GM21737 (cell line): ENCODE results near the gene BRS3.
"Not testable (repeated sequence)": the region's sequence is repeated elsewhere in the genome, so short reads cannot be mapped to it uniquely, and the experiment has no call there.

ENCODE experiments used
- ATAC-seq: cut with Tn5 transposase; IDR thresholded peaks from one replicate; pipeline ENCODE4 v1.9.1; 2021; ENCODE audit warnings: mild to moderate bottlenecking, moderate library complexity; ENCODE audit not compliant: unreplicated experiment

The BRS3 gene

DNA sequence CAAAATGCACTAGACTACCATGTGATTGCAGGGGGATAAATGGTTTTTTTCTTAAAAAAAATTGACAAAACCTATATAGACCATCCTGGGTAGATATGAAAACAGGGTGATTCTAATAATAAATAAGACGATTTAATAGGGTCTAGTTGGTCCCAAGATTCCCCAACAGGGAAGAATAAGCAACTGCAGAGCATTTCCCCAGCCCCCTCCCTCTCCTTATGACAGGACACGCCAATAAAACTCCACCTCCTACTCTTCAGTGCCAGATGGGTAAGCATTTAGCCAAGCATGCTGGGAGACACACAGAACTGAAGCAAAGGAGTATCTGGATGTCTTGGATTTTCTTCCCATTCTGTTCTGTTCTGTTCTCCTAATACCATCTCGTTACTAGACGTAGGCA, at the start of gene BRS3:
BRS3 (plus strand) TSS at position 301 of the 400 bp plus-strand sequence. CDS start 168 bp downstream, outside the sequence.
- ATAC-seq = no peak

DNA sequence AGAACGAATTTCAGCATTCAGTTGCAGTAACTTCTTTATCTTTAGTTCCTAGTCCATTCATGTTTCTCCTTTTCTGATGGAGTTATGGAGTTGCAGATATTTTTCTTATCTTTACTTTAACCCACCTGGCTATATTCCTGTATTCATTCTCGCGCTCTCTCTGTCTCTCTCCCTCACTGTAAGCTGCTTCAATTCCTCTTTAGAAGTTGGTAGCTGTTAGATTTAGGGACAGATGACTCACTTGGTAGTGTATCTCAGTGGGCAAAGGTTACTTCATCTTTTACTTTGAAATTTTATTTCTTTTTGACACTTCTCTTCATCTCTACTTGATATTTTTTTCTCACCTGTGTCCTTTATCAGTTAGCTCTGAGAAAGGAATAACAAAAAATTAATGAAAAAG, 49.6 kb upstream of the BRS3 start:
- no peak for ATAC-seq

DNA sequence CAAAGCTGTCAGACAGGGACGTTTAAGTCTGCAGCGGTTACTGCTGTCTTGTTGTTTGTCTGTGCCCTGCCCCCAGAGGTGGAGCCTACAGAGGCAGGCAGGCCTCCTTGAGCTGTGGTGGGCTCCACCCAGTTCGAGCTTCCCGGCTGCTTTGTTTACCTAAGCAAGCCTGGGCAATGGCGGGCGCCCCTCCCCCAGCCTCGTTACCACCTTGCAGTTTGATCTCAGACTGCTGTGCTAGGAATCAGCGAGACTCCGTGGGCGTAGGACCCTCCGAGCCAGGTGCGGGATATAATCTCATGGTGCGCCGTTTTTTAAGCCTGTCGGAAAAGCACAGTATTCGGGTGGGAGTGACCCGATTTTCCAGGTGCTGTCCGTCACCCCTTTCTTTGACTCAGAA, 42.1 kb upstream of the BRS3 start:
- not testable (repeated sequence) for ATAC-seq

DNA sequence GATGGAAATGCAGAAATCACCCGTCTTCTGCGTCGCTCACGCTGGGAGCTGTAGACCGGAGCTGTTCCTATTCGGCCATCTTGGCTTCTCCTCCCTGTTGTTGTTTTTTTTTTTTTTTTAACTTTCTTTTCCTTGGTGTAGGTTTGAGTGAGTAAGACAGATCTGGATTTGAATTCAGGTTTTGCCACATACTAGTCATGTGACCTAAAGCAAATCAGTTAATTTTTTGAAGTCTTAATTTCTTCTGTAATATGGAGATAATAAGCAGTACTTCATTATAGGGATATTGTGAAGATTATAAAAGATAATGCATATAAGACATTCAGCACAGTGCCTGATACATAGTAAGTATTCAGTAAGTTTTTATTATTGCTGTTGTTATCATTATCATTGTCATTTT, 41.5 kb upstream of the BRS3 start:
- no peak for ATAC-seq

DNA sequence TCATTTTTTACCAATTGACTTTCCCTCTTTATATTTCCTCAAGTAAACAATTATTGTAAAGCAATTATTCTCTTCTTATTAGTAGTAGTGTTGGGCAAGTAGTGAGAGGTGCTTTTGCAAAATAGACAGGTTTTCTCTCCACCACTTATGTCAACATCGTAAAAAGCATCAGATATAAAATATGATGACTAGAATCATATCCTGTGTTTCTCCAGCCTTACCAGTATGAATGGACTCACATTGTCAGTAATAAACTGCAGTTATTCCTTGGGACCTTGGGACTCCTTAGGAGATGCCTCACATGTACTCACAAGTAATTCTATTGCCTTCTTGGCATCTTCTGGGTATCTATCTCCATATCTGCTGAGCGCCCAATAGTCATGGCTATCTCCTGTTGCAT, 40.4 kb upstream of the BRS3 start:
- no peak for ATAC-seq

DNA sequence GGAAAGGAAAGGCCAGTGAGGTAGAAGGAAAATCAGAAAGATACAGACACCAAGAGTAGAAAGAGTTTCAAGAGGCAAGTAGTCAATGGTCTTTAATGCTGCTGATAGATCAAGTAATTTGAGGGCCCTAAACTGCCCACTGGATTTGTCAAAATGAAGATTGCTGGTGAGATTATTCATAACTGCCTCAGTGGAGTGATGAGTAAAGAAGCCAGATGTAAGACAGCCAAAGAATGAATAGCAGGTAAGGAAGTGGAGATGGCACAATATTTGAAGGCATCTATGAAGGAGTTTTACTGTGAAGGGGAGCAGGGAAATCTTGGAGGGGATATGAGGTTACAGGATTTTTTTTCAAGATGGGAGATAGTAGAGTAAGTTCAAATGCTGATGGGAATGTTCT, 39.8 kb upstream of the BRS3 start:
- no peak for ATAC-seq

DNA sequence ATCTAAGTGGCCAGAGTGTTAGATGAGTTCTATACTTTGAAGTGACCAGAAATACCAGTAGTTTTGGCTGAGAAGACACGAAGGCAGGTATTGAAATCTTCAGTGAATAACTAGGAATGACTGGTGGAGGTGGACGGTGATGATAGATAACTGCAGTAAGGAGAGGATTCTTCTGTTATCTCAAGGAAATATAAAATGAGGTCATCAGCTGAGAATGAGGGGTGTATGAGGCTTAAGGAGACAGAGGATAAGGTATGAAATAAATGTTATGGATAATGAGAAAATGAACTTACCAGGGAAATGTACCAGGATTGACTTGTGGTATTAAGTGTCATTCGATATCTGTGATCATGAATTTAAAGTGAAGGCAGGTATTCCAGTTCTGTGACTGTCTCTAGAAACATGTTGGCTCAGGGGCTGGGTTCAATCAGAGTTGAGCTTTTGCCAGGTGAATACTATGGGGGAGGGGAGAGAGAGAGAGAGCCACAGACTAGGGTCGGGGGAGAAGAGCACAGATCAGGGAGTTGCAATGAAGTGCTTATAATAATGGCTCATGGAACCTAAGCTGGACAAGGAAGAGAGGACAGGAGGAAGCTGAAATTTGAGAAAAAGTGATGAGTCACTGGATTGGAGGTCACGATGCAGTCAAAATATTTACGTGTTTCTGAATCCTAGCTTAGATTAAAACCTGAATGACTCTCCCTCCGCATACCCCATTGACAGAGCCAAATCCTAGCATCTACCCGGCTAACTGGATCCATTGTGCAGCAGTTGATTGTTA, 37.5 kb upstream of the BRS3 start:
- no peak for ATAC-seq

DNA sequence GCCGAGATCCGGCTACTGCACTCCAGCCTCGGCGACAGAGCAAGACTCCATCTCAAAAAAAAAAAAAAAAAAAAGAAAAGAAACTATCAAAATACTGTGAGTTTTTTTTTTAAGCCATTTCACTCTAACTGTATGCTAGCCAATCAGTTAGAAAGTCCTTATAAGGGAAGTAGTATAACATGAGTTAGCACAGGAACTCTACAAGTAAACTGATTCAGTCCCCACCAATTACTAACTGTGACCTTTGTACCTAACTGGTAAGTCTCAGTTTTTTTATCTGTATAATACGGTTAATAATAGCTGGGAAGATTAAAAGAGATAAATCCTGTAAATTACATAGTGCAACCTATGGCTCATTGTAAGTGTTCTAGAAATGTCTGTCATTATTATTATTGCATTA, 35.1 kb upstream of the BRS3 start:
- ATAC-seq = no peak

DNA sequence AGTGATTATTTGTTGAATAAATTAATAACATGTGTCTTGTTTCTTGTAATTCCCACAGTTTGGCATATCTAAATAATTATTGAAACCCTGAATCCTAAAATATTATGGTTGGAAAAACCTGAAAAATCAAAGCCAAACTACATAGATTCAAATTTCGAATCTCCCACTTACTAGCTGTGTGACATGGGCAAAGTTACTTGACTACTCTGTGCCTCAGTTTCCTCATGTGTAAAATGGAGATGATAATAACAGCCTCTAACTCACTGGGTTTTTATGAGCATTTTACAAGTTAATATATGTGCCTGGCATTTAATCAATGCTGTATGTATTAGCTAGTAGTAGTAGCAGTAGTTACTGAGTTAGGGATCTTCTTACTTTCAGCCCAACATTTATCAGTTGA, 34.6 kb upstream of the BRS3 start:
- no peak for ATAC-seq

DNA sequence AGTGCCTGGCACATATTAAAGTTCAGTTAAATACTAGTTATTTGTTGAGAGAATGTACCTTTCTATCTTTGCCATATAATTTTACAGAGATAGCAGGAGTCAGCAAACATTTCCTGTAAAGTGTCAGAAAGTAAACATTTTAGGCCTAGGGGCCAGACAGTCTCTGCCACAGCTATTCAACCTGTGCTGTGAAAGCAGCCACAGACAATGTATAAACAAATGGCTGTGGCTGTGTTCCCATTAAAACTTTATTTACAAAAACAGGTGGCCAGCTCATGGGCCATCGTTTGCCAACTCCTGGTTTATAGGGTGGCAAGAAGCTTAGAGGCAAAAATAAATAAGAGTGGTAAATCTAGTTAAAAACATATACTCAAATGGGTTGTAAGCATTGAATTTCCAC, 34.0 kb upstream of the BRS3 start:
- no peak for ATAC-seq

DNA sequence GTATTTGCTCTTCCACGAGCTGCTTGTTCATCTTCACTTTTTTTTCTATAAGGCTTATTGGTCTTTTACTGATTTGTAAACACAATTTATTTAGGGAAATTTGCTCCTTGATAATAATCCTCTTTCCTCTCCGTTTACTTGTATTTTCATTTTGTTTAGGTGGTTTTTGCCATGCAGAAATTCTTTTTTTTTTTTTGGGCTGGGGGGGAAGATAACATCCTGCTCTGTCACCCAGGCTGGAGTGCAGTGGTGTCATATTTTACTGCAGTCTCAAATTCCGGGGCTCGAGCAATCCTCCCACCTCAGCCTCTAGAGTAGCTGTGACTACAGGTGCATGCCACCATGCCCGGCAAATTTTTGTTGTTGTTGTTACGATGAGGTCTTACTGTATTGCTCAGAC, 31.6 kb upstream of the BRS3 start:
- no peak for ATAC-seq

DNA sequence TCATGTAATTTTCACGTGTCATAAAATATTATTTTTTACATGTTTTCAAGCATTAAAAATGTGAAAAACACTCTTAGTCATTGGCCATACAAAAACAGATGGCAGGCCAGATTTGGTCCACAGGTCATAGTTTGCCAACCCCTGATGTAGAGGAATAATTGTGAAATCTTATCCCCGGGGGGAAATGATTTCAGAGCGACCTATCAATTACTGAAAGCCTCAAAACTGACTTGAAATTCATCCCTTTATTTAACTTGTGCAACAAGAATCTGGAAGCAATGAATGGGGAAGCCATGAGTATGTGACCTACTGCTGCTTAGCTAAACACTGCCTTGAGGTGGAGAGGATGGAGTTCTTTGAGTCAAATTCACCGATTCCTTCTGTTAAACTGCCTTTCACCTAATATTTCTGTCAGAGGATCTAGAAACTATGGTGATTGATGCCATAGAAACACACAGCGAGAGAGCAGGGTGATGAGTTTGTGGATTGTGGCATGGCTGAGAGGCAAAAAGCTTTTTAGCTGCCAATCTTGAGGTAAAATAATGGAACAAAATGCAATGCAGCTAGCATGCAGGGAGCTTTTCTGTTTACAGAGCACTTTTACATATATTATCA, 30.3 kb upstream of the BRS3 start:
- ATAC-seq = no peak

DNA sequence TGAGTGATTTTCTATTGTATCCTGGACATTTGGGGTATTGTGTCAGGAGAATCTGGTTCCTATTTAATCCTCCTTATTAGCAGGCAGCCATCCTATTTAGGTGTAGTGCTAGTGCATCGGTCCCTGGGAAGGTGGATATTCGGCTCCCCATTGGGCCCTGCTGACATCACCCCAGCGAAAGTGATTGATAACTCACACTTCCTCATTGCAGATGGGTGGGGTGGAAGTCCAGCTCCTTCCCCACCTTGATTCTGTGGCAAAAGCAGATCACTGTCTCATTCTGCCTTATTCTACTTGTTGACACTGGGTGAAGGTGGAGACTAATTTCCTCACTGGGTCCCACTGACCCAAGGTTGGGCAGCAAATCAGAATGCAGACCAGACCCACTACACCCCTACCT, 23.2 kb upstream of the BRS3 start:
- ATAC-seq = no peak

DNA sequence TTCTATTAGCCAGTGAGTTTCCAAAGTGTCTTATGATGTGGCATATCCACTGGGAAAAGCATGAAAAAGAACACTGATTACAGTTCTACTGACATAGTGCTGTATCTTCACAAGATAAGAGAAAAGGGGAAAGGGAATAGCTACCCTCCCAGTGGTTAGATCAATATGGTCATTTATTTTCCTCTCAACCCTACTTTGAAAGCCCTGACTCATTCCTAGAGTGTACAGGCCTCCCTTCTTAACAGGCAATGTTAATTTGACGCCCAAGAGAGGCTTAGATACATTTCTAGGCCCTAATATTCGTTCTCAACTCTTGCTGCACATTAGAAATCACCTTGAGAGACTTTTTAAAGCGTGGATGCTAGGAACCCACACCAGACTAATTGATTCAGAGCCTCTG, 20.4 kb upstream of the BRS3 start:
- ATAC-seq = no peak

DNA sequence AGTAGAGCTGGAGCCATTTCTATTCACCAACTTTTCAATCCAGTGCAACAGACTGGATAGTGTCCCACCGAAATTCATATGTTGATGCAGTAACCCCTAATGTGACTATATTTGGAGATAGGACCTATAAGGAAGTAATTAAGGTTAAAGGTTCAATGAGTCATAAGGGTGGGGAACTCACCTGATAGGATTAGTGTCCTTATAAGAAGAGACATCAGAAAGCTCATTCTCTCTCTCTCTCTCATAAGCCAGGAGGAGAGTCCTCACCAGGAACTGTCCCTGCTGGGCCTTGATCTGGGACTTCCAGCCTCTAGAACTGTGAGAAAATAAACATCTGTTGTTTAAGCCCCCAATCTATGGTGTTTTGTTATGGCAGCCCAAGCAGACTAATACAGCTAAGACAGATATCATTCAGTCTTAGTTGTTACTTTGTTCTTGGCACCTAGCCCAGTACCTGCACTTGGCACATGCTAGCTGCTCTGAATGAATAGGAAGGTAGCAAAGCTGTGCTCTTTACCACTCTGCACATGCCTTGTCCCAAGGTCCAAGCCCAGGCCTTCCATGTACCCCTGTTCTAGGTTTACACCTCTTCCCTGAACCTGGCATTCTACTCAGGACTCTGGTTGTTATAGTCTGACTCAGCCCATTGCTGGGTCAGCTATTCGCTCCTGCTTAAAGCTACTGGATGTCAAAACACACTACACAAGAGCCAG, 19.2 kb upstream of the BRS3 start:
- no peak for ATAC-seq

DNA sequence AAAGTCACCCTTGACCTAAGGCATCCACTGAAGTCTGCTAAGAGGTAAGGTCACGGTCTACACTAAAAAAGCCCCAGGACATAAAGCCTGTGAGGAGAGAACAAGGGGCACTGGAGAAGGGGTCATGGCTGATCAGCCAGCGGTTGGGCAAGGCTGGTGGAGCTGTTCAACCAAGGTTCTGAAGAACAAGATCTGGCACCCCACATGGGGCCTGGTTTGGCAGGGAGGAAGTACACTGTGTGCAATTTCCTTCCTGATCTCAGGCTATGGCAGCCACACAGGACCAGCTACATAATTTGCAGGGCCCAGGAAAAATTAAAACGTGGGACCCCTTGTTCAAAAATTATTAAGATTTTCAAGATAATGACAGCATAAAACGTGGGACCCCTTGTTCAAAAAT, 14.1 kb upstream of the BRS3 start:
- ATAC-seq = no peak

DNA sequence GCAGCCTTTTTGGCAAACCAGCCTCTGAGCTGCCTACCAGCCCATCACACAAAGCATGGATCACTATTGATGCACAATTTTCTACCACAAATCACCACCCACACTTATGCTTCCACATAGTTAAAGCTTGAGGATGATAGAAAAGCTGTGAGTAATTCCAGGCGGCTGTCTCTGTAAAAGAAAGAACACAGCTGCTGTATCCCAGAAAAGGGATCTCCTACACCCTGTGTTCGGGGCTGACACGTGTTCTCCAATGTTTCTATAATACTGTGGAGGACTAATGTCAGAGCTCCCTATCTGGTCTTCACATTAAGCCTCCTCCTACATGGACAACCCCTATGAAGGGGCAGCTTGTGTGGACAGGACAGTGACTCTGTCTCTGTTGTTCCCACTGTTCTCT, 12.5 kb upstream of the BRS3 start:
- no peak for ATAC-seq

DNA sequence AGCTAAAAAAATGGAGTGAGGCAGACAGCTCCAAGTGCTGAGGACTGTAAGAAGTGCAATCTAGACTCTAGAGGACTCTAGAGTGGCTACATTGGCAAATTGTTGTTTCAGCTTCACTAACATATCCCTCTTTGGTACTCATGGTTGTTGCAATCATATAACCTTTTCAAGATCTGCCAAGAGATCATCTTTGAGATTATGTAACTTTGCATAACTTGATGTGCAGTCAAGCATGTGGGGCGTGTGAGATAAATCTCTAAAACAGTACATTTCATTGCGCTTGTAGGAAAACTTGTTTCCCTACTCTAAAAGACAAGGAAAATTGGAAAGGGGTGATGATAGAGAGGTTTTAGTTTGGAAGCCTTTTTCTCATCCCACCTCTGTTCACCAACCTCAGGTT, 11.2 kb upstream of the BRS3 start:
- no peak for ATAC-seq

DNA sequence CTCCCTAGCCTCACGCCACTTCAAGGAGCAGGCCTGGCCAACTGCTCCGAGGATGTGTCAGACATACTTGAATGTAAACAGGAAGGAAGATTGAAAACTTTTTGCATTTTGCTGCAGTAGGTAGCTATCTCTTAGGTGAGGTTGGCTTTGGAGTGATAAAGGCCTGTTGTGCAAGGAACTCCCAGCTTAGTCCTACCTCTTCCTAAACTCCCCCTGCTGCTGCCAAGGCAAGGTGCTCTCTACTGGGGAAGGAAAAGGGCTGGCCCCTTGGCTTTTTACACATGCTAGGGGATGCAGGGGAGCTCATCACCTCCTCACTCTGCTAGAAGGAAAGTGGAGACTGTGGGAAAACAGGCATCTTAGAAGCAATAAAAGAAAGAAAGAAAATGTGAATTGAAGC, 10.7 kb upstream of the BRS3 start:
- no peak for ATAC-seq

DNA sequence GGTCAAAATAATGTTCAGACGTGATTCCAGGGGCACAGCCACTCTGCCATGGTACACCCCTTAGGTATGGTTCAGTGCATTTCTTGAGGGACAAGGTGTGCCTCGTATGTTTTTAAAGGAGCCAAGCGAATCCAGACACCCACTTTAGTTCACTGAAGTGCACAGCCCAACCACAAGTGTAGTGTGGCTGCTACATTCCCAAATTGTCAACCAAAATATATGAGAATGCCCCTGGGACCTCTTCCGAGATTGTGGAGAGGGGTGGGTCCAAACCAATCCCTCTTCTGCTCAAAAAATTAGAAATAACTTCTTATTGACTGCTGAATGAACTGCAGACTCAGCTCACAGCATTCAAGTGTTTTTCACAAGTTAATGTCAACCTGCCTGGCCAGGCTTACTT, 7.4 kb upstream of the BRS3 start:
- no peak for ATAC-seq

DNA sequence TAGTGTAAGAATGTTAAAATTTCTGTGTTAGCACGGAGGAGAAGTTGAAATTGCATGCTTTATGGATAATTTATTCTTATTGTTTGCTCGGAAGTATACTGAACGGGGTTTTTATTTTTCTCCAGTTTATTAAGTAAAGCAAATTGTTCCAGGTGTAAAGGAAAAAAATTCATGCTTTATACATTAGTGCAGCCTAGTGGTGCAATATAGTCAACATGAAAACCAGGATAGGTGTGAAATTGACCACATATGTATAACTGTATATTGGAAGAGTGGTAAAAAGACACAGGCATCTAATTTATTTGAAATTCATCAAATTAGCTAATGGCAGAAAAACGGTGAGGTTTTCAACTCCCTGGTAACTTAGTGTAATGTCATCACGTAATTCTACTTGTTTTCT, 959 bp downstream of the BRS3 start:
- ATAC-seq = no peak

DNA sequence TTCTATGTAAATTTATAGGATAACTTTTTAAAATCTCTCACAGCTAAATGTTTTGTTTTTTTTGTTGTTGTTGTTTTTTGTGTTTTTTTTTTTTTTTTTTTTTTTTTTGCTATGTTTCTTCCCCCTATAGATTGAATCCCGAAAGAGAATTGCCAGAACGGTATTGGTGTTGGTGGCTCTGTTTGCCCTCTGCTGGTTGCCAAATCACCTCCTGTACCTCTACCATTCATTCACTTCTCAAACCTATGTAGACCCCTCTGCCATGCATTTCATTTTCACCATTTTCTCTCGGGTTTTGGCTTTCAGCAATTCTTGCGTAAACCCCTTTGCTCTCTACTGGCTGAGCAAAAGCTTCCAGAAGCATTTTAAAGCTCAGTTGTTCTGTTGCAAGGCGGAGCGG, 4.1 kb downstream of the BRS3 start:
- no peak for ATAC-seq
